Measurements from ENCODE around the gene NR3C1.

DNA sequence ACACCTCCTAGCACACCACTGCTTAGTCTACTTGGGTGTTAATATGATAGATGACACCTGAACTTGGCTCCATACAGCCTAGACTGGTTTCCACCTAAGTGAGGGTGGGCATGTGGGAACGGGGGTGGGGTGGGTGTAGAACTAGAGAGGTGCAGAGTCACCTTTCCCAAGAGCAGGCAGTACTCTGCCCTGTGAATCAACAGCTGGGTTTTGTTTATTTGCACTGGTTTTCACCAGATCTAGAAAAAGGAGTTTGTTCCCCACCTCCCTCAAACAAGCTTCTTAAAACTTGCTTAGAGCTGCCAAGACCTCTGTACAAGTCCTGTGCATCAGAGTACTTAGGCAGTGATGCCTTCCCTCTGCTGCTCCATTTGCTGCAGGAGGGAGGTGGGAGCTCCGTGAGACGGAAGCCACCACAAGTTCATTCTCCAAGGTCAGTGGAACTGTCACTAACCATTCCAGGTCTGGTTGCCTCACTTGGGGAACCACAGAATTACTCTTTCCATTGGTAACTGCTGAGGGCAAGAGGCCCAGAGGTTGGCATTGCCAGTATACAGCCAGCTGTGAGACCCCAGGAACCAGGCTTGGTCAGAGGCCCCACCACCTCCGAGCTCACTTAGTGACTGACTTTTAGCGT, 163.5 kb downstream of the NR3C1 start:
- no peak for TF ChIP-seq EZH2 (IDR thresholded peaks at IDR 0.05; ENCODE audit: borderline replicate concordance, low read depth, low read length, poor library complexity, severe bottlenecking)
- no peak for TF ChIP-seq CTCF (conservative IDR thresholded peaks at IDR 0.05; ENCODE audit: low read depth, low read length)

Measured in A673 (cell line).